LHCN-M2 (cell line): ENCODE data around the gene RXFP1. TPM values are rescaled to one million over a fixed set of nuclear protein-coding genes. Genes with fewer than 3 reads are reported as not detected.
"Not testable (repeated sequence)": the region's sequence is repeated elsewhere in the genome, so short reads cannot be mapped to it uniquely, and the experiment has no call there.

Source experiments
- DNase-seq: peaks from one replicate; pipeline ENCODE4 v3.0.0-alpha.2; 2012; ENCODE audit warnings: low read depth
- total RNA-seq: library from RNA; depleted of rRNA; stranded (reverse); fragments of >200 nt; gene quantifications from 2 replicates; pipeline ENCODE4 v1.2.3, GENCODE V29; 2014

RXFP1 gene
- total RNA-seq, 1 experiment from 2014 or later, result 0.23 TPM

- no peak for DNase-seq
Observed at GRCh38 chr4:158610790-158611189, 89.1 kb downstream of the RXFP1 start.

- DNase-seq, result no peak
Observed at GRCh38 chr4:158613046-158613445, 91.4 kb downstream of the RXFP1 start.

- DNase-seq, result no peak
Observed at GRCh38 chr4:158617956-158618355, 96.3 kb downstream of the RXFP1 start.

GRCh38 chr4:158621729-158622128 lies 100.0 kb downstream of the RXFP1 start:
- DNase-seq, result peak; percentile 27

- DNase-seq, result no peak
Observed at GRCh38 chr4:158622251-158622650, 100.6 kb downstream of the RXFP1 start.

- peak; percentile 62 for DNase-seq
Observed at GRCh38 chr4:158624889-158625478, 103.3 kb downstream of the RXFP1 start.

GRCh38 chr4:158625544-158625943 lies 103.9 kb downstream of the RXFP1 start:
- no peak for DNase-seq

- peak; percentile 64 for DNase-seq
Observed at GRCh38 chr4:158630893-158631292, 109.2 kb downstream of the RXFP1 start.

- no peak for DNase-seq
Observed at GRCh38 chr4:158636619-158637018, 114.9 kb downstream of the RXFP1 start.

- DNase-seq, result no peak
Observed at GRCh38 chr4:158644356-158644755, 122.7 kb downstream of the RXFP1 start.

- peak; percentile 27 for DNase-seq
Observed at GRCh38 chr4:158644760-158645159, 123.1 kb downstream of the RXFP1 start.

- DNase-seq, result no peak
Observed at GRCh38 chr4:158649111-158649680, 127.5 kb downstream of the RXFP1 start.

- no peak for DNase-seq
Observed at GRCh38 chr4:158652920-158653319, 131.2 kb downstream of the RXFP1 start.

- DNase-seq, result no peak
Observed at GRCh38 chr4:158656439-158656838, 134.8 kb downstream of the RXFP1 start.

GRCh38 chr4:158657291-158657690 lies 135.6 kb downstream of the RXFP1 start:
- no peak for DNase-seq

- not testable (repeated sequence) for DNase-seq
Observed at GRCh38 chr4:158663255-158663654, 141.6 kb downstream of the RXFP1 start.

GRCh38 chr4:158663707-158664625 lies 142.3 kb downstream of the RXFP1 start:
- not testable (repeated sequence) for DNase-seq

- no peak for DNase-seq
Observed at GRCh38 chr4:158664806-158665205, 143.1 kb downstream of the RXFP1 start.

GRCh38 chr4:158666892-158667291 lies 145.2 kb downstream of the RXFP1 start:
- DNase-seq, result no peak

GRCh38 chr4:158667651-158668198 lies 146.0 kb downstream of the RXFP1 start:
- peak; percentile 61 for DNase-seq

- no peak for DNase-seq
Observed at GRCh38 chr4:158669310-158669709, 147.6 kb downstream of the RXFP1 start.

GRCh38 chr4:158670975-158671664 lies 149.4 kb downstream of the RXFP1 start:
- DNase-seq, result peak; percentile 90
